Effector CD8-positive, alpha-beta T cell (primary cell): ENCODE results near the gene BIRC7.
"Not testable (repeated sequence)": the region's sequence is repeated elsewhere in the genome, so short reads cannot be mapped to it uniquely, and the experiment has no call there.

Experiments
- DNase-seq: peaks from one replicate; lab custom pipeline; 2025; lab: John Stamatoyannopoulos, UW

The BIRC7 gene

DNA sequence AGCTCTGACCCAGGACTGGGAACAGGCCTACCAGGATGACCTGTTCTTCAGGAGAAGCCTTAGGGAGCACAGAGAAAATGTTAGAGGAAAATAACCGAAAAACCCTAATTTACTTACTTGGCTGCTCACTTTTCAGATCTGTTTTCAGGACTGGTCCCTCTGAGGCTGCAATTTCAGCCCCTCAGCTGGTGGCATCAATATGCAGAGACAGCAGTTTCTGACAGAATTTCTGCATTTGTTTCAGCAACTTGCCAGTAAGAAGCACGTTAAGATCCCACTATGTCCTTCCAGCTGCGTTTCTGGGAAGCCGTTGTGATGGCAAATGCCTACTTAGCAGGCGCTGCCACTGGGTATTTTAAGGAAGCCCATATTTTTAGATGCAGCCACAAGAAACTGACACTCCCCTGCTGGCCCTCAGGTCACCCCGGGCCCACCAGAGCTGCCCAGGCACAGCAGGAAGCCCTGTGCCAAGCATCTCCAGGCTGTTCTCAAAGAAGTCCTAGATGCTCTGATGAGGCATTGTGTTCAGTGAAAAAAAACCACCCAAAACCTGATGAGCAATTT is 27.3 kb upstream of the BIRC7 start:
- DNase-seq: no peak

DNA sequence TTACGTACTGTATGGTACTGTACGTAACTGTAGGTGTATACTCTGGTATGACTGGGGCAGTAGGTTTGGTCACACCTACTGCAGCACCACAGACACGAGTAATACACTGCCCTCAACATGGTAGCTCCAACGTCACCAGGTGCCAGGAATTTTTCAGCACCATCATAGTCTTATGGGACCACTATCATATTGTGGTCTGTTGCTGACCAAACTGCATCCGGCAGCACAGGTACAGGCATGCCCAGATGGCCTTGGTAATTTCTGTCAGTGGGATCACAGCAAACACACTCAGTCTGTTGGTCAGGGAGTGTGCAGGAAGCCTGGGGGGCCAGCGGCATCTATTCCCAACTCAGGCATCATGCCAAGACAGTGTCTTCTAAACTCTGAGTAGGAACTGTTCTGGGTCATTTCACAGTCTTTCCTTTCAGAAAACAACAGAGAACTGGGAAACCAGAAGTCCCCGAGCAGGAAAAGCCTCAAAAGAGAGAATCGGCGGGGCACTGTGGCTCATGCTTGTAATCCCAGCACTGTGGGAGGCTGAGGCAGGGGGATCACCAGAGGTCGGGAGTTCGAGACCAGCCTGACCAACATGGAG is 25.6 kb upstream of the BIRC7 start:
- no peak for DNase-seq

DNA sequence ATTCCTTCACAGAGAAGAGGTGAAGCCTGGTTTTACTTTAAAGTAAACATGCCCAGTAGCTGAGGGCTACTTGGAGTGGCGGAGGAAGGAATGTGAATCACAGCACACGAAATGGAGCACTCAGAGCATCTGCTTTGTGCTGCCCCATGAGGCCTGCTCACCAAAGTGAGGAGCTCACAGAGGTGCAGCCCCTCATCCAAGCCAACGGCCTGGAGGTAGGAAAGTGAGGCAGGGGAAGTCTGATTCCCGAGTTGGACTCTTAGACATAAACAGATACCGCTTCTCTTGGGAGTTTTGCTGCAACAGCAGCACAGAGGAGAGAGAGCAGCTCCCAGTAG is 23.3 kb upstream of the BIRC7 start:
- no peak for DNase-seq

DNA sequence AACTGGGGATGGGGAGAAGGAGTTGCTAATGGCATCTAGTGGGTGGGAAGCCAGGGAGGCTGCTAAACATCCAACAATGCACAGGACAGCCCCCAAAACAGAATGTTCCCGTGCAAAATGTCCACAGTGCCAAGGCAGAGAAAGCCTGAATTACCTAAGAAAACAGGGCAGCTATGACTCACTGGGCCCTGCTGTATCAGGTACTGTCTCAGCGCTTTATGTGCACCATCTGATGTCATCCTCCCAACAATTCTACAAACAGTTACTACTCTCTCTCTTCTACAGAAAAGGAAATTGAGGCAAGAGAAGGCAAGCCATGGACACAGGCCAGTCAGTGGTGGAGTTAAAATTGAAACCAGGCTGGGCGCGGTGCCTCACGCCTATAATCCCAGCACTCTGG is 22.9 kb upstream of the BIRC7 start:
- DNase-seq: no peak

DNA sequence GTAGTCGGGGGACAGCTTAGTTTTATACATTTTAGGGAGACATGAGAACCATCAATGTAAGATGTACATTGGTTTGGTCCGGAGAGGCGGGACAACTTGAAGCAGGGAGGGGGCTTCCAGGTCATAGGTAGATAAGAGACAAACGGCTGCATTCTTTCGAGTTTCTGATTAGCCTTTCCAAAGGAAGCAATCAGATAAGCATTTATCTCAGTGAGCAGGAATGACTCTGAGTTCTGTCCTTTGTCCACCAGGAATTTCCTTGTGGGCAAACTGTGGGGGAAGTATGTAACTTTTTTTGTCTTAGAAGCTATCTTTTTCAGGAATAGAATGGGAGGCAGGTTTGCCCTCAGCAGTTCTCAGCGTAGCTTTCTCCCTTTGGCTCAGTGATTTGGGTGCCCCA is 21.2 kb upstream of the BIRC7 start:
- no peak for DNase-seq

DNA sequence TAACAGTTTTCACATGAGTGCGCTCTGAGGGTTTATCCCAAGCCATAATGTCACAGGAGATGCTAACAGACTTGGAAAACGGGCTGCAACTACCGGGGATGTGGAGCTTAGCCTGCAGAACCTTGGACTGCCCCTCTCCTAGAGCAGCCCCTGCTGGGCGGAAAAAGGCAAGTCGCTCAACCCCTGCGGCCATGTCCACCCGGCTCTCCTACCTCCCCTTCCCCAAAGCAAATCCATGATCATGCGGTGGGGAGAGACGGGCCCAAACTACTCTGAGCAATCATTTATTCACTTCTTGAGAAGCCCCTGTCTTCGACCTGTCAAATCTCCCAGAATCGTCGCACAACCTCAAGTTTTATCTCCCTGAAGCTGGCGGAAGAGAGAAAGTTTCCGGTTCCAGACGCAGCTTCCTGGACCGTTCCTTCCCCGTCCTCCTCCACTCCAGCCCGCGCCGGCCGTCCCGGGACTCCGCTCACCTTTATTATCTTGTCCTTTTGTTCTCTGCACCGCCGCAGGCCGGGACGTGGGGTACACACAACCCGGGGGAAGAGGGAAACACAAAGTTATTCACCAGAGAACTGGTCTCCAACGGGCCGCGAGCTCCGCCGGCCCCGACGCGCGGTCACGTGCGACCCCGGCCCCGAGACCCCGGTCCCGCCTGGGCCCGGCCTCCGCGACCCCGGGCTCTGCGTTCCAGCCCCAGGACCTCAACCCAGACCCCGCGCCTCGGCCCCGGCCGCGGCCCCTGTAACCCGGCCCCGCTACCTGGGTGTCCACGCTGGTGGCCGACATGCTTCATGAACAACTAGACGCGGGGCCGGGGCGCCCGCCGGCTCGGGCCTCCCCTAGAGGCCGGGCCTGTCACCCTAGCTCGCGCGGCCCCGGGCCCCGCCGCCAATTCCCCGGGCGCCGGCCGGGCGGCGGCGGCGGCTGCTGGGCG is 20.3 kb upstream of the BIRC7 start:
- DNase-seq: no peak

DNA sequence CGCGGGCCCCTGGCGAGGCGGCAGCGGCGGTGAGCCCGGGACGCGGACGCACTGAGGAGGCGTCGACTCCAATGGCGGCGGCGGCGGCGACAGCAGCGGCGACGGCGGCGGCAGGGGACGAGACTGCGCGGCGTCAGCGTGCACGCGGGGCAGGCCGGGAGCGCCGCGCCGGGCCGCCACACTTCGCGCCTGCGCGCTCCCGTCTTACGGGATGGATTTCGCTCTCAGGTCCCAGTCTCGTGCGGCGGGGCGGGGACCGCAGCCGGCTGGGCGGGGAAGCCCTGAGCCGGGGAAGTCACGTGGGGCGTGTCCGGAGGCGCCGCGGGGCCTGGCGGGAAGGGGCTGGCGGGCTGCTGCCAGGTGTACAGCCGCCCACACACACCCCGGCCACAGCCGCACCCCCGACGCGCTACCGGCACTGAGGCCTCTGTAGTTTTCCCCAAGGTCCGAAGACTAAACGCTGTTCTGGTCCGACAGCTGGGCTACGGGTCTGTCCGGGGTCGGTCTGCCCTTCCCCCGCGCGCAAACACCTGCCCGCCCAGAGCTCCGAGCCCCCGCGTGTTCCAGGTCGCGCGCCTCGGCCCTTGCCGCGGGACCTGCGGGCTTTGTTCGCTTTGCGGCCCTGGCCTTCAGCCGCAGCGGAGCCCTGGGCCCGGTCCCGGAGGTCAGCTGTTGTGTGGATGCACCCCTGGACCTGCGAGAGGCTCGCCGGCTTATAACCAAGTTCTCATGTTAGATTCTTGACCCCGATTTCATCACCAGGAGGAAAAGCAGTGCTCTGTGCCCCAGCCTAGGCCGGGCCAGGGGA is 19.5 kb upstream of the BIRC7 start, which contains the start of gene YTHDF1:
Gene YTHDF1 (minus strand): TSS at position 91 of the 808 bp plus-strand sequence. CDS start 239 bp downstream, outside the sequence.
- peak; percentile 87 for DNase-seq

DNA sequence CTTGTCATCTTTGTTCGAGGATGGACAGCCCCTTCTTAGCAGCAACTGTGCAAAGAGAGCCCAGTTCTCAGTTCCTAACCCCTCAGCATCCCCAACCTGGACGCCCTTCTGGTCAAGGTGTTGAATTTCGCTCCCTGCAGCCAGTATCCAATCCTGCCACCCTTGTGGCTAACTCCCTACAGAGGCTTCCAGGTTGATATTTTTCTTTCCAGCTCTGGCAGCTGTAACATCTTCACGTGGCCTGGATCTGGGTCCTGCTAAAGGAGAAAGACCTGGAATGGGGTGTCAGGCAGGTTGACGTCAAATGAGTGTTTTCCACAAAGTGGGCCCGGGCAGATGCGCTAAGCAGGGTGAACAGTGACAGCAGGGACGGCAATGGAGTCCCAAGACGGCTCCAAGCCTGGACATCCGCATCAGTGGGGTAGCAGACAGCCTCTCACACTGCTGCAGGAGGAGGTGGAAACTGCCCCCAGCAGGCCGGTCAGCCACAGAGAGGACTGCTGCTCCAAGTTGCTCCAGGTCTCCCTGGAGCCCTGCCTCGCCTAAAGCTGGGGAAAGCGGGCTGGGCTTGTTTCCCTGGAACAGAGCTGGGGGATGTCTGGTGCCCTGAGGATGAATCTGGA is 18.7 kb upstream of the BIRC7 start:
- no peak for DNase-seq

DNA sequence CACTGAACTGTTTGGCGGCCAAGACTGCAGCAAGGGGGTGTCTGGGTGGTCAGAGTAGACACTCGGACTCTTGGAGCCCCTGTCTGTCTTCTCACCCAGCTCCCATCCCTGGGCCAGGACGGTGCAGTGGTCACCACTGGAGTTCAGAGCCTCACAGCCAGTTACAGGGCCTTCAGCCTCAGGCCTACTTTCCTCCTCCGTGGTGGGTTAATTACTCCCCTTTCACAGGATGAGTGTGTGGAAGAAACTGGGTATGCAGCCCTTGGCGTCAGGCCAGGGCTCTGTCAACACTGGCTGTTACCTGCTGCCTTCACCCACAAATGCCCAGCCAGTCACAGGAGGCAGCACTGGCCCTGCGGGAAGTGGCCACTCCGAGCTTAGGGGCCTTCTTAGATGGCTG is 18.0 kb upstream of the BIRC7 start:
- DNase-seq: no peak

DNA sequence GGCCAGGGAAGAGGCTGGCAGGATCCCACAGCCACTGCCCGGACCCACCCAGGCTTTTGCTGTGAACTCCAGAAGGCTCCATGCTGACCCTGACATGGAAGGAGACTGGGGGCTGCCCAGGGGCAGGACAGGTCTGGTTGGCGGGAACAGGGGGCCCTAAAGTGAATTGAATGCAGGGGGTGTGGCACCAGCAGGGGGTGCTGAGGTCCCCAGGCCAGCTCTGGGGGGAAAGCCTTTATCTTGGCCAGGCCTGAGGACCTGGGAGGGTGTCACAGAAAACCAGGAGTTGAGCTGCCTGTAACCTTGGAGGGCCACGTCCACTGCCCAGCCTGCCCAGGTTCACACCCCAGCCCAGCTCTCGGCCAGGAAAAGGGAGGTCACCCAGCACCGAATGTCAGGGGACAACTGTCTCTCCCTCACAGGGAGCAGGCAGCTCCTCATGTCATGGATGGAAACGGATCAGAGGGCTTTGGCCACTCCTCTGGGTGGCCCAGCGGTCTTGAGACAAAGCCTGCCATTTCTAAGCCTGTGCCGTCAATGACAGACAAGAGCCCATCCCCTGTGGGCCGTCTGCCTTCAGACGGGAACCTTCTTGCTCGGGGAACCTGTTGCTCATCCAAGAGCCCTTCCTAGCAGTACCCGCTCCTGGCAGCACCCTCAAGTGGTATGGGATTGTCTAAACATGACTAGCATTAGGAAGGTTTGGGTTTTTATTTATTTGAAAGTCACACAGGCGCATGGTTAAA is 16.8 kb upstream of the BIRC7 start:
- DNase-seq: no peak

DNA sequence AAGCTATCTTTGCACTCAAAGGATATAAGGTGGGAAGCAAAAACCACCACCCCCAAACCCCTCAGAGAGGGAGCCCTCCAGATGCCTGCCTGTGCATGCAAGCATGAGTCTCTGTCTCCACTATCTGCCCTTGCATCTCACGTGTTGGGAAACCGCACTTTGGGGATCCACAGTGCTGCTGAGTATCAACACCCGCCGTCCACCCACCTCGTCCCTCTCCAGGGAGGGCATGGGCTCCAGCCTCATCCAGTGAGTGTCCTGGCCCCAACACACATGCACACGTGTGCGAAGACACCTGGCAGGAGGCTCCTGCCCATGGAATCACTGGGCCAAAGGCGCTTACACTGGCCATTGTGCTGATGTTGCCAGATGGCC is 16.3 kb upstream of the BIRC7 start:
- DNase-seq: no peak

DNA sequence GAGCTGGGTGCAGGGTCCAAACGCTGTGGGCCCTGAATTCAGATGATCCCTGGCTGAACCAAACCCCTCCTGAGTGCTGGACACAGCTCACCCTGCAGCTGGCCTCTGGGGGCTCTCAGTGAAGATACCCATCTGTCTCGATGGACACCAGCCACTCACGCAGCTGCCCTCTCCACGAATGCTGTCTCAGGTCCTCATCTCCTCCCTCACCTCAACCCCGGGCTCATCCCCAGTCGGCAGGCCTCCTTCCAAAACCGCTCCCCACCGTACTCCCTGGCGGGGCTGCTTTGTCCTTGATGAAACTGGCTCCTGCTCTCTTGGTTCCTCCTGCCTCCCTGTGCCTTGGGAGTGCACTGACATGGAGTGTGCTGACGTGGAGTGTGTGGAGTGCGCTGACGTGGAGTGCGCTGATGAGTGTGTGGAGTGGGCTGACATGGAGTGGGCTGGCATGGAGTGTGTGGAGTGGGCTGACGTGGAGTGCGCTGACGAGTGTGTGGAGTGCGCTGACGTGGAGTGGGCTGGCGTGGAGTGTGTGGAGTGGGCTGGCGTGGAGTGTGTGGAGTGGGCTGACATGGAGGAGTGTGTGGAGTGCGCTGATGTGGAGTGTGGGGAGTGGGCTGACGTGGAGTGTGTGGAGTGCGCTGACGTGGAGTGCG is 15.7 kb upstream of the BIRC7 start:
- DNase-seq: no peak

DNA sequence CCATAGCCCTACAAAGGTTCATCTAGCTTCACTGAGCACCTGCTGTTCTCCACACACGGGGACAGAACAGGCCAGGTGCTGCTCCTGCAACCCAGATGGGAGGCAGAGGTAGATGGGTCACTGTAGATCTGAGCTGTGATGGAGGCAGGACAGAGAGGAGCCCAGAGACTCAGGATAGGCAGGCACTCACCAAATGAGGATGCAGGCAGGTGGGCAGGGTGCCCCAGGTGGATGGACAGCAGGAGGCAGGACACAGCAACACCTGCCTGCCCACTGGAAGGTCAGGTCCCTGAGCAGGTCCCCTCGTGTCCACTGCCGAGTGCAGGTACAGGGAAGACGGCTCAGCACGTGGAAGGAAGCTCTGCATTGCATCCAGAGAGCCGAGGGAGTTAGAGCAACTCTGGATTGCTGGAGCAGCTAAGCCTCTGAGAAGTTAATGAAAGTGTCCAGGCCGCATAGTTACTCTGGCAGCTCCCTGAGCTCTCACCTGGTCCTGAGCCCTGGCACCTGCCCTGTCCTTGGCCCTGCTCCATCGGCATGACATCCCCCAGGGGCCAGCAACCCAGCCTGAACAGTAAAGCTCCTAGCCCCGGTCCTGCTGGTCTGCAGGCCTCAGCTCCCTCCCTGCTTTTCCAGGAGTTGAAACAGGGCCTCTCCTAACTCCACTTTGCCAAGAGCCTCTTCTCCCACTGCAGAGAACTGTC is 14.9 kb upstream of the BIRC7 start:
- no peak for DNase-seq

DNA sequence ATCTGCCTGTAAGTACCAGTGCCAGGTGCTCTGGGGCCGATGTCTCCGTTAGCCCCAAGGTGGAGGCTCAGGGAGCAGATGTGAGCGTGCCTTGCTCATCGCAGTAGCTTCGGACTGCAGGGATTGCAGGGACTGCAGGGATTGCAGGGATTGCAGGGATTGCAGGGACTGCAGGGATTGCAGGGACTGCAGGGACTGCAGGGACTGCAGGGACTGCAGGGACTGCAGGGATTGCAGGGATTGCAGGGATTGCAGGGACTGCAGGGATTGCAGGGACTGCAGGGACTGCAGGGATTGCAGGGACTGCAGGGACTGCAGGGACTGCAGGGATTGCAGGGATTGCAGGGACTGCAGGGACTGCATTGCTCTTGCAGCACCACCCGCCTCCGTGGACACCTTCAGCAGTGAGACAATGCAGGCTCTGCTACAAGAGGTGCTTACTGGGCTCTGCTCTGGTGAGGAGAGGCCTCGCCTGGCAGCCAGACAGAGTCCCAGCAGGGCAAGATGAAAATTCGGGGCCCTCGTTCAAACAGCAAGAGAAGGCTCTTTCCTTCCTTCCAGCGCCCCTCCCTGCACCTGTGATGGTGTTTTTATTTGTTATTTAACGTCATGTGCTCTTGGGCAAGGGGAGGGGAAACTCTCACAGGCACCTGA is 14.2 kb upstream of the BIRC7 start:
- DNase-seq: not testable (repeated sequence)

DNA sequence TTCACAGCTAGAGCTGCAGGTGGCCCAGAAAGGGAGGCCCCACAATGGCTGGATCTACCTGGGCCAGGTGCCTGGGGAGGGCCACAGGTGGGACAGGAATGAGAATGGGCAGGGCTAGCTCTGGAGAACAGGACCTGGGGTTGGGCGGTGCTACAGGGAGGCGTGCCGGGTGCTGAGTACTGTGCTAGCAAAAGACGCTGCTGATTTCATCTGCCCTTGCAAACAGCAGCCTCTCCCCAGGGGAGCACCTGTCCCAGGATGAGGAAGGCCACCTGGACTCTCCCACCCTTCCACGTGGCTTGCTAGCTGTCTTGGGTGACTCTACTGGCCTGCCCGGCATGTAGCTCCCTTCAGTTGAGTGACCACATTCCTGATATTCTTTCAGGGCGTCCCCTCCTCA is 13.2 kb upstream of the BIRC7 start:
- DNase-seq: no peak

DNA sequence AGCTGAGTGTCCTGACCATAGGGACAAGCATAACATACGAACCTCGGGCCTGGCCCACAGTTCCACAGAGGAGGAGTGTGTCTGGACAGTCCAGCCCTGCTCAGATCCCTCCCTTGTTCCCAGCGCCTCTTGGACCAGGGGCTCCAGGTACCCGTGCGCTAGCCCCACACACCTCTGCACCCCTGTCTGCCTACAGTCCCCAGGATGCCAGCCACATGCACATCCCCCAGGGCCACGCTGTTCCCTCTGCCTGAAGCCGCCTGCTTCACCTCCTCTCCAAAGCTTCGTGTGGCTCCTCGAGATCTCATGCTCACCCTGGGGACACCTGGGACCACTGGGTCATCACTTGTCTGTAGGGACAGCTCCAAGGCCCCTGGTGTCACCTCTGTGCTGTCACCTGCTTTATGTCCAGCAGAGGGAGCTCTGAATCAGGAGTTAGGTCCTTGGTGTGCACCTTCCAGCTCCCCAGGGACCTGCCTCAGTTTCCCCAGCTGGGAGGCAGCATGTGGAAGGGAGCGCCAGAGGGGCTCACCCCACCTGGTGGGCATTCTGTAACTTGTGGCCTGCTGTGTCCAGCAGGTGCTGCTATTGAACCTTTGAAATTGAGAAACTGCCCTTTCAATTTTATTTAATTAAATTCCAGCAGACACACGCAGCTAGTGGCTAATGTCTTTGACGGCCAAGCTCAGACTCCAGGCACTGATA is 12.4 kb upstream of the BIRC7 start:
- peak; percentile 27 for DNase-seq

DNA sequence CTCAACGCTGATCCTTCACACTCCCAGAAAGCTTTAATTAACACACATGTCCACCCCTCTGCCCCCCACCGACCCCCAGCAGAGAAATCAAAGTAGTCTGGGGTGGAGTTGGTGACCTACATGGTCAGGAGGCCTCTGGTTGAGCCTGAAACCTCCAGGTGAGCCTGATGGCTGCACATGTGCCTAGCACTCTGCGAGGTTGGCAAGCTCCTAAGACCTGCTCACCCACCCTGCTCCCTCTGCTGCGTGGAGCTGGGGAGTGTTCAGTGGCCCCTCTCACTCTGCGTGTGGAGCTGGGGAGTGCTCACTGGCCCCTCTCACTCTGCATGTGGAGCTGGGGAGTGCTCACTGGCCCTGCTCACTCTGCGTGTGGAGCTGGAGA is 11.9 kb upstream of the BIRC7 start:
- no peak for DNase-seq

DNA sequence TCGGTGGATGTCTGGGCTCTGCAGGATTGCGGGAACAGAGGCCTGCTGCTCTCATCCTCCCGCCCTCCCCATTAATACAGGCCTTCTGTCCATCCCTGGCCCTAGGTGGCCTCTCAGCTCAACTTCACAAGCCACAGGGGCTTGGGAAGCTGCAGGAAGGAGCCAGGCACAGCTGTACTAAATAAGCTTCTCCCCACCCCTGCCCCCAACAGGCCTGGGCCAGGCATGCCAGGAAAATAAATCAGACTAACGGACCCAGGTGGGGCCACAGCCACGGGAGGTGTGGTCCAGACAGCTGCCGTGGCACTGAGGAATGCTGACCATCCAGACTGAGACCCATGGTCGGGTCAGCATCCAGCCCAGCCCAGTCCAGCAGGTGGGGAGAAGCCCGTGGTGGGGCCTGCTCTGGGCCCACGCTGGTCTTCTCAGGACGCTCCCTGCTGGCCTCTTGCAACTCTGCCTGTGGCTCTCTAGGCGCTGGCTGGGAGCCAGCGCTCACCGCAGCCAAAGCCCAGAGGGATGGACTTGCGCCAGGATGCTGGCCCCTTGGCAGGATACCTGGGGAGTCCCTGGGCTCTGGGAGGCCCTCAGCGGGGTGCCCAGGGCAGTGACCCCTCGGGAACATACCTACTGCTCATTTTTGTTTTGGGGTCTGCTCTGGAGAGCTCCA is 11.2 kb upstream of the BIRC7 start:
- DNase-seq: no peak
